Neural cell (in vitro differentiated cells): ENCODE measurements around the gene HIP1R.
"Not testable (repeated sequence)": the region's sequence is repeated elsewhere in the genome, so short reads cannot be mapped to it uniquely, and the experiment has no call there.

Experiments
- POLR2AphosphoS5 ChIP-seq: IDR thresholded peaks from 2 replicates; pipeline ENCODE4 v1.6.1; 2012
- RAD21 ChIP-seq: fragments of 450-650 bp; conservative IDR thresholded peaks from 2 replicates; pipeline ENCODE4 v1.6.1; 2014; ENCODE audit warnings: antibody characterized with exemption, mild to moderate bottlenecking, moderate library complexity
- TF ChIP-seq, protein P1 (sequence below): fragments of 450-650 bp; IDR thresholded peaks from 2 replicates; pipeline ENCODE4 v1.5.1; 2014; ENCODE audit warnings: antibody characterized with exemption, mild to moderate bottlenecking, moderate library complexity; ENCODE audit not compliant: poor library complexity, severe bottlenecking
- TF ChIP-seq, protein P2 (sequence below): IDR thresholded peaks from 2 replicates; pipeline ENCODE4 v1.6.1; 2012; ENCODE audit warnings: borderline replicate concordance

DNA sequence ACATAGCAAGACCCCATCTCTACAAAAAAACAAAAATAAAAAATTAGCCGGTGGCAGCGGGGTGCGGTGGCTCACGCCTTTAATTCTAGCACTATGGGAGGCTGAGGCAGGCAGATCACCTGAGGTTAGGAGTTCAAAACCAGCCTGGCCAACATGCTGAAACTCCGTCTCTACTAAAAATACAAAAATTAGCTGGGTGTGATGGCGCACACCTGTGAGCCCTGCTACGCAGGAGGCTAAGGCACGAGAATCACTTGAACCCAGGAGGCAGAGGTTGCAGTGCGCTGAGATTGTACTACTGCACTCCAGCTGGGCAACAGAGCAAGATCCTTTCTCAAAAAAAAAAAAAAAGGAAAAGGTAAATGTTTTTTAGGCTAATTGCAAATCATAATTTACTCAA, 57.5 kb downstream of the HIP1R start:
- TF ChIP-seq POLR2AphosphoS5, RAD21: not testable (repeated sequence)
- TF ChIP-seq, protein P1, sequence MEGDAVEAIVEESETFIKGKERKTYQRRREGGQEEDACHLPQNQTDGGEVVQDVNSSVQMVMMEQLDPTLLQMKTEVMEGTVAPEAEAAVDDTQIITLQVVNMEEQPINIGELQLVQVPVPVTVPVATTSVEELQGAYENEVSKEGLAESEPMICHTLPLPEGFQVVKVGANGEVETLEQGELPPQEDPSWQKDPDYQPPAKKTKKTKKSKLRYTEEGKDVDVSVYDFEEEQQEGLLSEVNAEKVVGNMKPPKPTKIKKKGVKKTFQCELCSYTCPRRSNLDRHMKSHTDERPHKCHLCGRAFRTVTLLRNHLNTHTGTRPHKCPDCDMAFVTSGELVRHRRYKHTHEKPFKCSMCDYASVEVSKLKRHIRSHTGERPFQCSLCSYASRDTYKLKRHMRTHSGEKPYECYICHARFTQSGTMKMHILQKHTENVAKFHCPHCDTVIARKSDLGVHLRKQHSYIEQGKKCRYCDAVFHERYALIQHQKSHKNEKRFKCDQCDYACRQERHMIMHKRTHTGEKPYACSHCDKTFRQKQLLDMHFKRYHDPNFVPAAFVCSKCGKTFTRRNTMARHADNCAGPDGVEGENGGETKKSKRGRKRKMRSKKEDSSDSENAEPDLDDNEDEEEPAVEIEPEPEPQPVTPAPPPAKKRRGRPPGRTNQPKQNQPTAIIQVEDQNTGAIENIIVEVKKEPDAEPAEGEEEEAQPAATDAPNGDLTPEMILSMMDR: not testable (repeated sequence)
- TF ChIP-seq, protein P2, sequence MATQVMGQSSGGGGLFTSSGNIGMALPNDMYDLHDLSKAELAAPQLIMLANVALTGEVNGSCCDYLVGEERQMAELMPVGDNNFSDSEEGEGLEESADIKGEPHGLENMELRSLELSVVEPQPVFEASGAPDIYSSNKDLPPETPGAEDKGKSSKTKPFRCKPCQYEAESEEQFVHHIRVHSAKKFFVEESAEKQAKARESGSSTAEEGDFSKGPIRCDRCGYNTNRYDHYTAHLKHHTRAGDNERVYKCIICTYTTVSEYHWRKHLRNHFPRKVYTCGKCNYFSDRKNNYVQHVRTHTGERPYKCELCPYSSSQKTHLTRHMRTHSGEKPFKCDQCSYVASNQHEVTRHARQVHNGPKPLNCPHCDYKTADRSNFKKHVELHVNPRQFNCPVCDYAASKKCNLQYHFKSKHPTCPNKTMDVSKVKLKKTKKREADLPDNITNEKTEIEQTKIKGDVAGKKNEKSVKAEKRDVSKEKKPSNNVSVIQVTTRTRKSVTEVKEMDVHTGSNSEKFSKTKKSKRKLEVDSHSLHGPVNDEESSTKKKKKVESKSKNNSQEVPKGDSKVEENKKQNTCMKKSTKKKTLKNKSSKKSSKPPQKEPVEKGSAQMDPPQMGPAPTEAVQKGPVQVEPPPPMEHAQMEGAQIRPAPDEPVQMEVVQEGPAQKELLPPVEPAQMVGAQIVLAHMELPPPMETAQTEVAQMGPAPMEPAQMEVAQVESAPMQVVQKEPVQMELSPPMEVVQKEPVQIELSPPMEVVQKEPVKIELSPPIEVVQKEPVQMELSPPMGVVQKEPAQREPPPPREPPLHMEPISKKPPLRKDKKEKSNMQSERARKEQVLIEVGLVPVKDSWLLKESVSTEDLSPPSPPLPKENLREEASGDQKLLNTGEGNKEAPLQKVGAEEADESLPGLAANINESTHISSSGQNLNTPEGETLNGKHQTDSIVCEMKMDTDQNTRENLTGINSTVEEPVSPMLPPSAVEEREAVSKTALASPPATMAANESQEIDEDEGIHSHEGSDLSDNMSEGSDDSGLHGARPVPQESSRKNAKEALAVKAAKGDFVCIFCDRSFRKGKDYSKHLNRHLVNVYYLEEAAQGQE: not testable (repeated sequence)
